Stimulated activated memory B cell treated with anti-CD40 and anti-IgM and Interleukin-4, amounts not matched to agents 10 μg/mL and 1 μg/mL and 100 μg/mL, for 72 hours (primary cell): ENCODE data around the gene SH3PXD2A.
"Not testable (repeated sequence)": the region's sequence is repeated elsewhere in the genome, so short reads cannot be mapped to it uniquely, and the experiment has no call there.

ENCODE experiments used
- ATAC-seq: fragments of 150-1000 bp; cut with Tn5 transposase; 2 replicates; pipeline ENCODE4 v1.10.0; 2021
- H3K27ac Mint-ChIP-seq: one replicate; pipeline ENCODE4 v1.8.0; 2022; ENCODE audit warnings: mild to moderate bottlenecking, mixed read lengths
- H3K27me3 Mint-ChIP-seq: one replicate; pipeline ENCODE4 v1.8.0; 2022; ENCODE audit warnings: mixed read lengths
- H3K36me3 Mint-ChIP-seq: one replicate; pipeline ENCODE4 v1.8.0; 2022; ENCODE audit warnings: mixed read lengths
- H3K4me1 Mint-ChIP-seq: one replicate; pipeline ENCODE4 v1.8.0; 2022; ENCODE audit warnings: mixed read lengths
- H3K4me3 Mint-ChIP-seq: one replicate; pipeline ENCODE4 v1.8.0; 2022; ENCODE audit warnings: mild to moderate bottlenecking, moderate library complexity, mixed read lengths
- H3K9me3 Mint-ChIP-seq: one replicate; pipeline ENCODE4 v1.8.0; 2022; ENCODE audit warnings: mixed read lengths

SH3PXD2A gene

GRCh38 chr10:103668351-103669242 lies 186.8 kb downstream of the SH3PXD2A start:
- Mint-ChIP-seq H3K4me1 (peaks cover 22% of the 10 kb centered on the region), H3K9me3 (no peaks in the 10 kb centered on the region), H3K4me3 (peak overlapping the region; percentile 49), H3K27ac (peak overlapping the region; percentile 76), H3K36me3 (peaks cover 12% of the 10 kb centered on the region), H3K27me3 (no peaks in the 10 kb centered on the region)
- peak; percentile 35 for ATAC-seq

- H3K9me3 Mint-ChIP-seq, result no peaks in the 10 kb centered on the region
- no peak overlapping the region for H3K4me3 Mint-ChIP-seq
- peaks cover 22% of the 10 kb centered on the region for H3K4me1 Mint-ChIP-seq
- ATAC-seq, result no peak
- no peaks in the 10 kb centered on the region for H3K27me3 Mint-ChIP-seq
- no peak overlapping the region for H3K27ac Mint-ChIP-seq
- peaks cover 12% of the 10 kb centered on the region for H3K36me3 Mint-ChIP-seq
Observed at GRCh38 chr10:103667356-103667755, 188.0 kb downstream of the SH3PXD2A start.

- ATAC-seq, result no peak
- H3K36me3 Mint-ChIP-seq, result peaks cover 12% of the 10 kb centered on the region
- H3K9me3 Mint-ChIP-seq, result no peaks in the 10 kb centered on the region
- no peak overlapping the region for H3K27ac Mint-ChIP-seq
- peaks cover 22% of the 10 kb centered on the region for H3K4me1 Mint-ChIP-seq
- H3K27me3 Mint-ChIP-seq, result no peaks in the 10 kb centered on the region
- H3K4me3 Mint-ChIP-seq, result no peak overlapping the region
Observed at GRCh38 chr10:103666762-103667150, 188.6 kb downstream of the SH3PXD2A start.

GRCh38 chr10:103666087-103666761 lies 189.2 kb downstream of the SH3PXD2A start:
- Mint-ChIP-seq H3K9me3 (no peaks in the 10 kb centered on the region), H3K4me3 (no peak overlapping the region), H3K36me3 (peaks cover 12% of the 10 kb centered on the region), H3K4me1 (peaks cover 22% of the 10 kb centered on the region), H3K27ac (no peak overlapping the region), H3K27me3 (no peaks in the 10 kb centered on the region)
- ATAC-seq, result no peak

GRCh38 chr10:103665162-103665889 lies 190.1 kb downstream of the SH3PXD2A start:
- Mint-ChIP-seq H3K36me3 (peaks cover 12% of the 10 kb centered on the region), H3K9me3 (no peaks in the 10 kb centered on the region), H3K27ac (no peak overlapping the region), H3K27me3 (no peaks in the 10 kb centered on the region), H3K4me3 (no peak overlapping the region), H3K4me1 (peaks cover 28% of the 10 kb centered on the region)
- ATAC-seq, result no peak

- Mint-ChIP-seq H3K27ac (no peak overlapping the region), H3K27me3 (no peaks in the 10 kb centered on the region), H3K36me3 (peaks cover 20% of the 10 kb centered on the region), H3K9me3 (no peaks in the 10 kb centered on the region), H3K4me3 (no peak overlapping the region), H3K4me1 (peaks cover 33% of the 10 kb centered on the region)
- ATAC-seq, result no peak
Observed at GRCh38 chr10:103663802-103664201, 191.6 kb downstream of the SH3PXD2A start.

GRCh38 chr10:103663236-103663635 lies 192.1 kb downstream of the SH3PXD2A start:
- H3K9me3 Mint-ChIP-seq, result no peaks in the 10 kb centered on the region
- no peak for ATAC-seq
- no peak overlapping the region for H3K27ac Mint-ChIP-seq
- no peaks in the 10 kb centered on the region for H3K27me3 Mint-ChIP-seq
- no peak overlapping the region for H3K4me3 Mint-ChIP-seq
- H3K36me3 Mint-ChIP-seq, result peaks cover 21% of the 10 kb centered on the region
- H3K4me1 Mint-ChIP-seq, result peaks cover 28% of the 10 kb centered on the region

GRCh38 chr10:103662704-103663103 lies 192.7 kb downstream of the SH3PXD2A start:
- not testable (repeated sequence) for H3K4me3 Mint-ChIP-seq, H3K27ac Mint-ChIP-seq

GRCh38 chr10:103661198-103661950 lies 194.0 kb downstream of the SH3PXD2A start:
- peaks cover 17% of the 10 kb centered on the region for H3K4me1 Mint-ChIP-seq
- H3K27me3 Mint-ChIP-seq, result no peaks in the 10 kb centered on the region
- peak overlapping the region; percentile 82 for H3K27ac Mint-ChIP-seq
- peak overlapping the region; percentile 85 for H3K4me3 Mint-ChIP-seq
- peaks cover 37% of the 10 kb centered on the region for H3K36me3 Mint-ChIP-seq
- H3K9me3 Mint-ChIP-seq, result no peaks in the 10 kb centered on the region
- peak; percentile 41 for ATAC-seq

More at GRCh38 chr10:103662704-103663103, 192.7 kb downstream of the SH3PXD2A start:
- Mint-ChIP-seq H3K4me1 (peaks cover 26% of the 10 kb centered on the region), H3K36me3 (peaks cover 26% of the 10 kb centered on the region)
- not testable (repeated sequence) for ATAC-seq, H3K9me3 Mint-ChIP-seq, H3K27me3 Mint-ChIP-seq

GRCh38 chr10:103660364-103661197 lies 194.8 kb downstream of the SH3PXD2A start:
- H3K4me1 Mint-ChIP-seq, result peaks cover 17% of the 10 kb centered on the region
- H3K27me3 Mint-ChIP-seq, result no peaks in the 10 kb centered on the region
- H3K9me3 Mint-ChIP-seq, result no peaks in the 10 kb centered on the region
- H3K4me3 Mint-ChIP-seq, result peak overlapping the region; percentile 85
- peak overlapping the region; percentile 82 for H3K27ac Mint-ChIP-seq
- peaks cover 31% of the 10 kb centered on the region for H3K36me3 Mint-ChIP-seq
- ATAC-seq, result peak; percentile 31

GRCh38 chr10:103659674-103660363 lies 195.6 kb downstream of the SH3PXD2A start:
- Mint-ChIP-seq H3K4me3 (peak overlapping the region; percentile 85), H3K27ac (peak overlapping the region; percentile 82), H3K4me1 (peaks cover 17% of the 10 kb centered on the region), H3K9me3 (no peaks in the 10 kb centered on the region), H3K27me3 (no peaks in the 10 kb centered on the region), H3K36me3 (peaks cover 37% of the 10 kb centered on the region)
- ATAC-seq, result peak; percentile 71

- Mint-ChIP-seq H3K27ac (no peak overlapping the region), H3K4me1 (peaks cover 17% of the 10 kb centered on the region), H3K9me3 (no peaks in the 10 kb centered on the region), H3K4me3 (no peak overlapping the region), H3K27me3 (no peaks in the 10 kb centered on the region), H3K36me3 (peaks cover 38% of the 10 kb centered on the region)
- no peak for ATAC-seq
Observed at GRCh38 chr10:103658049-103658577, 197.3 kb downstream of the SH3PXD2A start.

- Mint-ChIP-seq H3K27me3 (no peaks in the 10 kb centered on the region), H3K27ac (no peak overlapping the region), H3K4me1 (peaks cover 17% of the 10 kb centered on the region), H3K36me3 (peaks cover 38% of the 10 kb centered on the region), H3K9me3 (no peaks in the 10 kb centered on the region), H3K4me3 (no peak overlapping the region)
- ATAC-seq, result no peak
Observed at GRCh38 chr10:103657061-103657591, 198.2 kb downstream of the SH3PXD2A start.
